HG02759 (cell line): ENCODE results near the gene MCHR1.

Source experiments
- ATAC-seq: cut with Tn5 transposase; IDR thresholded peaks from one replicate; pipeline ENCODE4 v1.9.1; 2021; ENCODE audit warnings: mild to moderate bottlenecking, moderate library complexity; ENCODE audit not compliant: unreplicated experiment

MCHR1 gene

GRCh38 chr22:40720538-40721256 is 41.4 kb downstream of the MCHR1 start:
- no peak for ATAC-seq

GRCh38 chr22:40721266-40721665 is 42.0 kb downstream of the MCHR1 start:
- ATAC-seq = no peak

DNA sequence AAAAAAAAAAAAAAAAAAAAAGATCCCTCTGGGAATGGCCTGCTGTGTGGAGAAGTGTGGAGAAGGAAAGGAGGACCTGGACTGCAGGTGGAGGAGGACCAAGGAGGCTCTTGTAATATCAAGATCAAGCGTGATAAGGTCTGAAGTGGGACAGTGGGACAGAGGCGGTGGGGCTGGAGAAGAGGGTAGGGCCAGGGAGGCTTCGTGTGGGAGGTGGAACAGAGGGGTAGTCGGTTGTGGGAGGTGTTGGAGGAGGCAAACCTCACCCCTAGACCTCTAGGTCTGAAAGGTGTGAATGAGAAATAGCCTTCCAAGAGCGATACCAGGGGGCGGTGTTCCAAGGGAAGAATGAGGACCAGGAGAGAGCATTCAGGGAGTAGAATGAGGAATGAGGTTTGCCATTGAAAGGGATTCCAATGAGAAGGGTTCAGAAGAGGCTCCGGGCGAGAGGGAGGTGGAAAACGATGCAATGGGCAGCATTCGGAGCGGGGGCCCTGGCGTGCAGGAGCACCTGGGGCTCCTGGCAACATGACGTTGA is 44.2 kb downstream of the MCHR1 start:
- ATAC-seq = no peak

GRCh38 chr22:40726514-40726913 is 47.2 kb downstream of the MCHR1 start:
- ATAC-seq = no peak

GRCh38 chr22:40727070-40727963 is 48.0 kb downstream of the MCHR1 start:
- no peak for ATAC-seq

DNA sequence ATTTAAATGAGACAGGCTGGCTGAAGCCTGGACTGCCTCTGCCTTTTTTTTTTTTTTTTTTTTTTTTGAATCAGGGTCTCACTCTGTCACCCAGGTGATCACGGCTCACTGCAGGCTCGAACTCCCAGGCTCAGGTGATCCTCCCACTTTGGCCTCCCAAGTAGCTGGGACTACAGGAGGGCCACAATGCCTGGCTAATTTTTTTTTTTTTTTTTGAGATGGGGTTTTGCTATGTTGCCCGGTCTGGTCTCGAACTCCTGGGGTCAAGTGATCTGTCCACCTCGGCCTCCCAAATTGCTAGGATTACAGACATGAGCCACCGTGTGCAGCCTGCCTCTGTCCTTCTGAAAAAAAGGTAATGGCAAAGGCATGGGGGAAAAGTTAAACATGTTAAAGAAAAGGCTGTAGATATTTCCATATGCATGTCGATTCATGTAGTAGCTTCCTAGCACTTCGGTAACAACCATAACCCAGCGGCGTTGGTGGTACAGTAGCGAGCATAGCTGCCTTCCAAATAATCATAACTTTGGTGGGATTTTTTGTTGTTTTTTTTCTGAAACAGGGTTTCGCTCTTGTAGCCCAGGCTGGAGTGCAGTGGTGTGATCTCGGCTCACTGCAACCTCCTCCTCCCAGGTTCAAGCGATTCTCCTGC is 48.8 kb downstream of the MCHR1 start:
- ATAC-seq = no peak

DNA sequence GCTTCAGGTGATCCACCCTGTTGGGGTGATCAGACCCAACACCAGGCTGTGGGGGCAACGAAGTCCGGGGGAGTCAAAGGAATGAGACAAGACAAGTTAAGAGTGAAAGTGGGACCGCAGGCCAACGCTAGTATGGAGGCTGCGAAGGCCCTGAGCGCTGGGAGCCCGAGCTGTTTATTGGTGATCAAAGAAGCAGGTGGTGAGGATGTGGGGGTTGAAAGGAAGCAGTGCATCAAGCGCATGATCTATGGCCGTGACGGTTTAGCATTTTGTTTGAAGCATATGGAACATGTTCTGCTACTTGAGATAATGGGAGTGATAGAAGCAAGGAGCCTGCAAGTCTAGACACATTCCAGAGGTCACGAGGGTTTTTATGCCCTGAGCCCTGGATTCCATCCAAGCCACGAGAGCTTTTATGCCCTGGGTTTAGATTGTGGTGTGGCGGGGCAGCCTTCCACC is 49.5 kb downstream of the MCHR1 start:
- ATAC-seq = no peak

DNA sequence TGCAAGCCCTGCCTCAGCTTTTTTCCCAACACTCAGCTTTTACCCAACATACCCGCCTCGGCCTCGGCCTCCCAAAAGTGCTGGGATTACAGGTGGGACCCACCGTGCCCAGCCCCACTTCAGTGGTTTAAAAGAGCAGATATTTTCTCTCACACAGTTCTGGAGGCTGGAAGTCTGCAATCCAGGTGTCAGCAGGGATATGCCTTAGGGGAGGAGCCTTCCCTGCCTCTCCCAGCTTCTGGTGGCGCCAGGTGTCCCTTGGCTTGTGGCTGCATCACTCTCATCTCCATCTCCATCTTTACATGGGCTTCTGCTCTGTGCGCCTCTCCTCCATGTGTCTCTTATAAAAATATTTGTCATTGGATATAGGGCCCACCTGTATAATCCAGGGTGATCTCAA is 50.0 kb downstream of the MCHR1 start:
- ATAC-seq = no peak
